K562 (cell line): ENCODE results near the gene PTPRT. TPM values are rescaled to one million over a fixed set of nuclear protein-coding genes. Genes with fewer than 3 reads are reported as not detected.

ENCODE experiments used
- ATAC-seq: fragments of 200-7000 bp; cut with Tn5 transposase; 3 replicates; pipeline ENCODE4 v1.9.1; 2020; ENCODE audit warnings: moderate library complexity
- BruUV-seq: library from RNA; stranded (reverse); fragments of 400-500 nt; replicated peaks from 2 replicates; lab custom pipeline; 2021; lab: Mats Ljungman, UMichigan
- CTCF ChIA-PET: fragments of 300-600 bp; formaldehyde crosslinking; extraction: SDS; loops from one replicate; lab custom pipeline; 2021; ENCODE audit warnings: low intra/inter-chr PET ratio; lab: Yijun Ruan, JAX
- POLR2A ChIA-PET: fragments of 300-600, 350-650 bp; sonication (Branson Sonifier 250); formaldehyde crosslinking; extraction: SDS; loops from one replicate; lab custom pipeline; 2021; ENCODE audit warnings: antibody characterized with exemption, inconsistent platforms; lab: Yijun Ruan, JAX
- DNase-seq, 4 experiments: peaks; one replicate each; pipeline versions ENCODE4 v3.0.0 to v3.0.0-alpha.2; 2011 to 2018; ENCODE audit warnings: low spot score in 3 of 4, mixed read lengths in 3 of 4; ENCODE audit errors: extremely low read depth in 1 of 4
- FAIRE-seq: peaks from 2 replicates; lab custom pipeline; 2011; peaks lifted over from hg19 to GRCh38; lab: Jason Lieb, UNC
- H2AFZ ChIP-seq: 2 replicates; pipeline ENCODE4 v1.6.0; 2011; ENCODE audit warnings: low read depth, low read length, control low read depth, inconsistent platforms
- H3K27ac ChIP-seq: fragments of 200-600 bp; 3 replicates; pipeline ENCODE4 v1.8.0; 2011; ENCODE audit warnings: low read depth, mild to moderate bottlenecking, control low read depth, inconsistent platforms, low read length, moderate library complexity, mixed read lengths; ENCODE audit errors: extremely low read depth
- H3K27me3 ChIP-seq, 2 experiments: fragments of 300-600 bp in 1 of 2; 2 replicates in 1 of 2; 3 replicates in 1 of 2; pipeline versions ENCODE4 v1.6.0 to v1.8.0; 2011; ENCODE audit warnings: inconsistent platforms in 2 of 2, low read length in 2 of 2, mild to moderate bottlenecking in 1 of 2, mixed read lengths in 1 of 2, moderate library complexity in 1 of 2; ENCODE audit not compliant: control insufficient read depth in 2 of 2, insufficient read depth in 2 of 2
- H3K36me3 ChIP-seq: fragments of 300-600 bp; 3 replicates; pipeline ENCODE4 v1.8.0; 2011; ENCODE audit warnings: mild to moderate bottlenecking, low read length, inconsistent platforms; ENCODE audit not compliant: control insufficient read depth, insufficient read depth
- H3K4me1 ChIP-seq, 2 experiments: fragments of 200-600 bp in 1 of 2; replicated peaks in 1 of 2; 2 replicates in 1 of 2; 3 replicates in 1 of 2; pipeline versions ENCODE4 v1.5.1 to v1.8.0; 2011; ENCODE audit warnings: inconsistent platforms in 2 of 2, low read length in 2 of 2, mild to moderate bottlenecking in 1 of 2, mixed read lengths in 1 of 2, moderate library complexity in 1 of 2; ENCODE audit not compliant: control insufficient read depth in 2 of 2, insufficient read depth in 2 of 2
- H3K4me2 ChIP-seq: 2 replicates; pipeline ENCODE4 v1.6.1; 2011; ENCODE audit warnings: low read length, control low read depth, inconsistent platforms, mixed read lengths; ENCODE audit not compliant: insufficient read depth
- H3K4me3 ChIP-seq: fragments of 200-600 bp; sonication (generic), shearing (Covaris generic); 2 replicates; pipeline ENCODE4 v1.5.1; 2016; ENCODE audit warnings: control low read depth, inconsistent platforms
- H3K79me2 ChIP-seq: fragments of 200-600 bp; 3 replicates; pipeline ENCODE4 v1.8.0; 2011; ENCODE audit warnings: low read length, inconsistent platforms; ENCODE audit not compliant: control insufficient read depth, insufficient read depth
- H3K9ac ChIP-seq, 2 experiments: 2 replicates each; pipeline versions ENCODE4 v1.6.0 to v1.6.1; 2011; ENCODE audit warnings: low read depth in 2 of 2, low read length in 2 of 2, control low read depth in 1 of 2, inconsistent platforms in 1 of 2, mild to moderate bottlenecking in 1 of 2, mixed read lengths in 1 of 2; ENCODE audit not compliant: insufficient read depth in 1 of 2
- H3K9me1 ChIP-seq: one replicate; pipeline ENCODE4 v1.6.0; 2011; ENCODE audit warnings: inconsistent platforms, mild to moderate bottlenecking, low read length, moderate library complexity; ENCODE audit not compliant: control insufficient read depth, insufficient read depth
- H3K9me3 ChIP-seq: replicated peaks from 2 replicates; pipeline ENCODE4 v1.5.1; 2011; ENCODE audit warnings: low read depth, low read length, inconsistent platforms; ENCODE audit not compliant: control insufficient read depth, insufficient read depth
- H4K20me1 ChIP-seq: replicated peaks from 2 replicates; pipeline ENCODE4 v1.6.1; 2011; ENCODE audit warnings: low read length, inconsistent platforms, mixed read lengths; ENCODE audit not compliant: control insufficient read depth, insufficient read depth
- BMI1 ChIP-seq: fragments of 150-350 bp; IDR thresholded peaks from 2 replicates; pipeline ENCODE4 v1.6.1; 2014; ENCODE audit warnings: low read length
- CBX8 ChIP-seq: fragments of 200-600 bp; sonication (generic); IDR thresholded peaks from 2 replicates; pipeline ENCODE4 v1.6.1; 2012; ENCODE audit warnings: borderline replicate concordance, mixed run types, low read depth, mild to moderate bottlenecking, moderate library complexity, mixed read lengths, low read length, control low read depth, inconsistent platforms; ENCODE audit not compliant: poor library complexity, severe bottlenecking; ENCODE audit errors: extremely low read depth
- CTCFL ChIP-seq: IDR thresholded peaks from 2 replicates; pipeline ENCODE4 v1.6.1; 2011; ENCODE audit warnings: borderline replicate concordance, low read depth, mild to moderate bottlenecking, moderate library complexity, low read length; ENCODE audit not compliant: insufficient read depth, poor library complexity, severe bottlenecking
- HDAC8 ChIP-seq: fragments of 450-650 bp; IDR thresholded peaks from 2 replicates; pipeline ENCODE4 v1.6.1; 2016; ENCODE audit warnings: mild to moderate bottlenecking, missing genetic modification characterization, moderate library complexity, missing compliant biosample characterization
- MAZ ChIP-seq, 2 experiments: fragments of 450-650 bp in 1 of 2; sonication (generic) in 1 of 2; formaldehyde crosslinking; IDR thresholded peaks in 1 of 2; conservative IDR thresholded peaks in 1 of 2; 2 replicates each; pipeline versions ENCODE4 v1.4.0 to v1.5.0; 2020; ENCODE audit warnings: mild to moderate bottlenecking in 1 of 2, missing genetic modification reagents in 1 of 2
- RUNX1 ChIP-seq: sonication (generic); IDR thresholded peaks from 2 replicates; pipeline ENCODE4 v1.6.1; 2016; ENCODE audit warnings: antibody characterized with exemption, low read depth
- SAFB ChIP-seq: fragments of 200-400 bp; formaldehyde crosslinking; IDR thresholded peaks from 2 replicates; pipeline ENCODE4 v1.6.1; 2017; ENCODE audit warnings: low read depth, low read length, borderline replicate concordance
- SMARCA5 ChIP-seq: fragments of 450-650 bp; IDR thresholded peaks from 2 replicates; pipeline ENCODE4 v1.6.1; 2016
- SREBF1 ChIP-seq: fragments of 150-350 bp; IDR thresholded peaks from 2 replicates; pipeline ENCODE4 v1.6.1; 2014; ENCODE audit warnings: antibody characterized with exemption, low read depth, low read length, borderline replicate concordance
- TAF9B ChIP-seq: fragments of 450-650 bp; IDR thresholded peaks from 2 replicates; pipeline ENCODE4 v1.6.1; 2018; ENCODE audit warnings: mild to moderate bottlenecking; ENCODE audit not compliant: partially characterized antibody
- ZNF217 ChIP-seq: sonication (generic); formaldehyde crosslinking; IDR thresholded peaks from 2 replicates; pipeline ENCODE4 v1.8.0; 2022; ENCODE audit warnings: mild to moderate bottlenecking, missing genetic modification reagents
- WGBS: fragments of 100-300 bp; shearing (Covaris generic); methylation state at CpG from one replicate; pipeline ENCODE4 v1.1.6; 2016; ENCODE audit warnings: low coverage, mixed read lengths; ENCODE audit not compliant: insufficient coverage; ENCODE audit errors: missing lambda C conversion rate; 5-methylcytosine and 5-hydroxymethylcytosine counted together
- in situ Hi-C: fragments of 300-500 bp; cut with MboI; formaldehyde crosslinking; loops from 4 replicates; pipeline ENCODE4 v1.15.0; 2018; ENCODE audit warnings: inconsistent platforms, mixed read lengths
- intact Hi-C: fragments of 100-400 bp; cut with micrococcal nuclease; formaldehyde crosslinking; loops from 2 replicates; pipeline ENCODE4 v1.14.2; 2022
- polyA plus RNA-seq, 8 experiments: library from polyadenylated mRNA; depleted of rRNA in 4 of 8; stranded (reverse) in 5 of 8; unstranded in 3 of 8; fragments of >200 nt; fragmentation: Nextera tagmentation in 2 of 8; fragmentation: Illumina TruSeq in 1 of 8; extraction: Ambion mirVana in 2 of 8; extraction: Trizol in 1 of 8; gene quantifications; 2 replicates each; pipeline versions ENCODE4 v1.2.1 to v1.2.3, GENCODE V29; 2011 to 2014; ENCODE audit warnings: inconsistent platforms in 1 of 8, missing spikeins in 1 of 8
- total RNA-seq, 7 experiments: library from RNA; depleted of rRNA in 6 of 7; stranded (reverse); fragments of >200 nt in 6 of 7; fragmentation: Illumina TruSeq in 2 of 7; extraction: Trizol in 2 of 7; gene quantifications; 2 replicates each; pipeline versions ENCODE4 v1.2.1 to v1.2.3, GENCODE V29; 2011 to 2021; ENCODE audit warnings: low replicate concordance in 1 of 7
- TF ChIP-seq, protein P1 (sequence below): sonication (generic); formaldehyde crosslinking; IDR thresholded peaks from 2 replicates; pipeline ENCODE4 v1.8.0; 2022; ENCODE audit warnings: missing genetic modification reagents, mild to moderate bottlenecking, borderline replicate concordance

The PTPRT gene
- total and polyA plus RNA-seq, 9 of the 15 experiments (the other 6 are each of a cell fraction or from before 2014, with no cell fraction given), result not detected

GRCh38 chr20:42598581-42598980, 591.1 kb downstream of the PTPRT start:
- Histone ChIP-seq H3K9ac (no peak overlapping the region), H3K9me3 (no peaks in the 10 kb centered on the region), H3K27ac (no peak overlapping the region), H3K4me2 (no peak overlapping the region), H4K20me1 (no peaks in the 10 kb centered on the region), H3K27me3 (no peaks in the 10 kb centered on the region), H3K4me1 (no peaks in the 10 kb centered on the region), H3K79me2 (no peaks in the 10 kb centered on the region), H3K9me1 (no peaks in the 10 kb centered on the region), H3K4me3 (no peak overlapping the region), H3K36me3 (no peaks in the 10 kb centered on the region), H2AFZ (no peak overlapping the region)
- no TSS peak for BruUV-seq
- intact Hi-C loops, result no loop called here
- ChIA-PET POLR2A (interaction anchor here (0.6 kb wide), 1 partner anchor 214 kb away, joined by 3 read pairs; no protein-coding TSS in a partner anchor), CTCF (no interaction called here)
- ATAC-seq (no peak), DNase-seq (no peak), FAIRE-seq (no peak)
- 0% methylated on average over 5 of the region's 5 CpGs for WGBS
- TF ChIP-seq SMARCA5 (no peak), CBX8 (no peak), ZNF217 (CRISPR knock-in tag) (no peak)
- in situ Hi-C loops, result no loop called here

DNA sequence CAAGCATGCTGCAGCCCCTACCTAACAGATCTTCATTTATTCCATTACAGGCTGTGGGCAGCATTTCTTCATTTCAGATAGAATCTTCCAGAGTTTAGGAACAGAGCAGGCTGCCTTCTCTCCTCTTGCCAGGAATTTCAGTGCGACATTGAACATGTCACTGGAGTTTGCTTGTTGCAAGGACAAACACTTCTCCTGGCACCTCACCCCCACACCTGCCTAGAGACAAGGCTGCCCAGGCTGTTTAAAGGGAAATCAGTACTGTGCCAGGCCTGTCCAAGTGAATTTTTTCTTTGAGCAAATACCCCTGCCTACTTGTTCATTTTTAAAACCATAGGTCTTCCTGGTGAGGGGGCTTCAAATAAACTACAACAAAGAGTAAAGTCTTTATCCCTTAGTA, 594.1 kb downstream of the PTPRT start:
- no peak overlapping the region for H3K27ac ChIP-seq
- H3K27me3 ChIP-seq, result no peaks in the 10 kb centered on the region
- H3K9ac ChIP-seq, result no peak overlapping the region
- no peak overlapping the region for H3K4me2 ChIP-seq
- POLR2A ChIA-PET, result no interaction called here
- no peak overlapping the region for H3K4me3 ChIP-seq
- in situ Hi-C loops (no loop called here), intact Hi-C loops (no loop called here)
- CTCF ChIA-PET, result no interaction called here
- FAIRE-seq (no peak), DNase-seq (no peak), ATAC-seq (no peak)
- no peak overlapping the region for H2AFZ ChIP-seq
- no peaks in the 10 kb centered on the region for H4K20me1 ChIP-seq
- no peaks in the 10 kb centered on the region for H3K4me1 ChIP-seq
- no peaks in the 10 kb centered on the region for H3K36me3 ChIP-seq
- 0% methylated on average over 1 of the region's 1 CpG for WGBS
- no peaks in the 10 kb centered on the region for H3K9me1 ChIP-seq
- H3K9me3 ChIP-seq, result no peaks in the 10 kb centered on the region
- BruUV-seq, result no TSS peak
- H3K79me2 ChIP-seq, result no peaks in the 10 kb centered on the region
- TF ChIP-seq RUNX1 (no peak), TAF9B (no peak), SREBF1 (no peak), HDAC8 (tag) (no peak), SAFB (no peak), MAZ (CRISPR knock-in tag; conservative IDR thresholded peaks at IDR 0.05 in 1 of 2, IDR thresholded peaks at IDR 0.05 in 1 of 2) (no peak), BMI1 (no peak), CTCFL (no peak)
- TF ChIP-seq, protein P1, sequence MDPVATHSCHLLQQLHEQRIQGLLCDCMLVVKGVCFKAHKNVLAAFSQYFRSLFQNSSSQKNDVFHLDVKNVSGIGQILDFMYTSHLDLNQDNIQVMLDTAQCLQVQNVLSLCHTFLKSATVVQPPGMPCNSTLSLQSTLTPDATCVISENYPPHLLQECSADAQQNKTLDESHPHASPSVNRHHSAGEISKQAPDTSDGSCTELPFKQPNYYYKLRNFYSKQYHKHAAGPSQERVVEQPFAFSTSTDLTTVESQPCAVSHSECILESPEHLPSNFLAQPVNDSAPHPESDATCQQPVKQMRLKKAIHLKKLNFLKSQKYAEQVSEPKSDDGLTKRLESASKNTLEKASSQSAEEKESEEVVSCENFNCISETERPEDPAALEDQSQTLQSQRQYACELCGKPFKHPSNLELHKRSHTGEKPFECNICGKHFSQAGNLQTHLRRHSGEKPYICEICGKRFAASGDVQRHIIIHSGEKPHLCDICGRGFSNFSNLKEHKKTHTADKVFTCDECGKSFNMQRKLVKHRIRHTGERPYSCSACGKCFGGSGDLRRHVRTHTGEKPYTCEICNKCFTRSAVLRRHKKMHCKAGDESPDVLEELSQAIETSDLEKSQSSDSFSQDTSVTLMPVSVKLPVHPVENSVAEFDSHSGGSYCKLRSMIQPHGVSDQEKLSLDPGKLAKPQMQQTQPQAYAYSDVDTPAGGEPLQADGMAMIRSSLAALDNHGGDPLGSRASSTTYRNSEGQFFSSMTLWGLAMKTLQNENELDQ (CRISPR knock-in tag), result no peak
